CD4-positive, alpha-beta T cell (primary cell): ENCODE measurements around the gene GLIS1. TPM values are rescaled to one million over a fixed set of nuclear protein-coding genes. Genes with fewer than 3 reads are reported as not detected.

Source experiments
- ATAC-seq: fragments of 200-7000 bp; cut with Tn5 transposase; one replicate; pipeline ENCODE4 v1.10.0; 2022; ENCODE audit warnings: mild to moderate bottlenecking; ENCODE audit not compliant: poor library complexity
- CTCF ChIA-PET: fragments of 350-600 bp; sonication (Branson Sonifier 250); formaldehyde crosslinking; loops from one replicate; lab custom pipeline; 2021; ENCODE audit warnings: antibody characterized with exemption, inconsistent platforms; lab: Charles Lee
- POLR2A ChIA-PET: fragments of 350-600 bp; sonication (Branson Sonifier 250); formaldehyde crosslinking; loops from one replicate; lab custom pipeline; 2021; ENCODE audit warnings: antibody characterized with exemption, inconsistent platforms; lab: Charles Lee
- DNase-seq, 14 experiments: peaks; one replicate each; pipeline ENCODE4 v3.0.0-alpha.2; 2013 to 2020; ENCODE audit warnings: mixed read lengths in 2 of 14
- H3K27ac ChIP-seq, 2 donors: one replicate each; pipeline versions ENCODE4 v1.5.1 to v1.7.0; 2013; ENCODE audit warnings: low read length in 2 of 2, low read depth in 1 of 2, mild to moderate bottlenecking in 1 of 2
- H3K27me3 ChIP-seq, 2 experiments: 1 replicate in 1 of 2; 2 replicates in 1 of 2; pipeline versions ENCODE4 v1.6.1 to v1.7.0; 2013; ENCODE audit warnings: low read length in 2 of 2, control low read depth in 1 of 2, mild to moderate bottlenecking in 1 of 2, moderate library complexity in 1 of 2; ENCODE audit not compliant: insufficient read depth in 2 of 2, control insufficient read depth in 1 of 2
- H3K36me3 ChIP-seq: one replicate; pipeline ENCODE4 v1.6.1; 2013; ENCODE audit warnings: low read length, control low read depth; ENCODE audit not compliant: insufficient read depth
- H3K4me1 ChIP-seq: one replicate; pipeline ENCODE4 v1.6.1; 2013; ENCODE audit warnings: low read length, control low read depth; ENCODE audit not compliant: insufficient read depth
- H3K4me3 ChIP-seq: one replicate; pipeline ENCODE4 v1.5.1; 2013; ENCODE audit warnings: mild to moderate bottlenecking, low read length, moderate library complexity
- H3K9me3 ChIP-seq, 2 experiments: 1 replicate in 1 of 2; 2 replicates in 1 of 2; pipeline versions ENCODE4 v1.6.1 to v1.7.0; 2013; ENCODE audit warnings: low read length in 2 of 2, mild to moderate bottlenecking in 2 of 2, control low read depth in 1 of 2, moderate library complexity in 1 of 2; ENCODE audit not compliant: control insufficient read depth in 1 of 2, insufficient read depth in 1 of 2
- H3K27ac Mint-ChIP-seq: one replicate; pipeline ENCODE4 v1.8.0; 2020; ENCODE audit warnings: mixed read lengths
- H3K27me3 Mint-ChIP-seq: one replicate; pipeline ENCODE4 v1.8.0; 2021; ENCODE audit warnings: mixed read lengths
- H3K36me3 Mint-ChIP-seq: one replicate; pipeline ENCODE4 v1.8.0; 2021; ENCODE audit warnings: low read depth, mixed read lengths
- H3K4me1 Mint-ChIP-seq: one replicate; pipeline ENCODE4 v1.8.0; 2021; ENCODE audit warnings: low read depth, mixed read lengths
- H3K4me3 Mint-ChIP-seq: one replicate; pipeline ENCODE4 v1.8.0; 2020; ENCODE audit warnings: mild to moderate bottlenecking, mixed read lengths
- H3K9me3 Mint-ChIP-seq: one replicate; pipeline ENCODE4 v1.8.0; 2020; ENCODE audit warnings: mixed read lengths
- CTCF ChIP-seq: fragments of 200-600 bp; IDR thresholded peaks from one replicate; pipeline ENCODE4 v1.8.0; 2022; ENCODE audit warnings: antibody characterized with exemption, mild to moderate bottlenecking
- intact Hi-C, 2 experiments: fragments of 100-400 bp; cut with DNase I in 1 of 2; cut with micrococcal nuclease in 1 of 2; formaldehyde crosslinking; loops; one replicate each; pipeline versions ENCODE4 v1.15.1 to v1.9.0; 2023 to 2025; cut with DNase I, micrococcal nuclease
- total RNA-seq, 174 experiments: library from RNA in 2 of 174; stranded (reverse) in 2 of 174; gene quantifications; one replicate each; pipeline ENCODE4 v1.2.3 and lab custom pipeline; 2021 to 2026

Gene GLIS1
- total RNA-seq, 2 experiments from 2014 or later, result not detected

- TF ChIP-seq CTCF, result no peak
- H3K4me1 ChIP-seq, result no peaks in the 10 kb centered on the region
- intact Hi-C loops, result no loop called here
- no peaks in the 10 kb centered on the region for H3K9me3 Mint-ChIP-seq
- no peaks in the 10 kb centered on the region for H3K36me3 ChIP-seq
- no peak overlapping the region for H3K27ac Mint-ChIP-seq
- H3K4me3 Mint-ChIP-seq, result no peak overlapping the region
- no peaks in the 10 kb centered on the region for H3K27me3 ChIP-seq
- ChIA-PET POLR2A (no interaction called here), CTCF (no interaction called here)
- H3K27ac ChIP-seq, result no peak overlapping the region
- no peaks in the 10 kb centered on the region for H3K27me3 Mint-ChIP-seq
- H3K9me3 ChIP-seq, result no peaks in the 10 kb centered on the region
- H3K4me1 Mint-ChIP-seq, result no peaks in the 10 kb centered on the region
- DNase-seq, result no peak
- no peak for ATAC-seq
- H3K36me3 Mint-ChIP-seq, result no peaks in the 10 kb centered on the region
- no peak overlapping the region for H3K4me3 ChIP-seq
Observed at GRCh38 chr1:53626616-53627015, 112.3 kb downstream of the GLIS1 start.

GRCh38 chr1:53625766-53626520, 113.0 kb downstream of the GLIS1 start:
- intact Hi-C loops, result no loop called here
- no peaks in the 10 kb centered on the region for H3K9me3 ChIP-seq
- H3K27me3 ChIP-seq, result no peaks in the 10 kb centered on the region
- no peak overlapping the region for H3K27ac Mint-ChIP-seq
- no peak for DNase-seq
- POLR2A ChIA-PET, result no interaction called here
- H3K36me3 Mint-ChIP-seq, result no peaks in the 10 kb centered on the region
- no peak for TF ChIP-seq CTCF
- no peaks in the 10 kb centered on the region for H3K36me3 ChIP-seq
- no peaks in the 10 kb centered on the region for H3K4me1 Mint-ChIP-seq
- no peak for ATAC-seq
- no peak overlapping the region for H3K4me3 Mint-ChIP-seq
- H3K4me1 ChIP-seq, result no peaks in the 10 kb centered on the region
- no peak overlapping the region for H3K4me3 ChIP-seq
- H3K27me3 Mint-ChIP-seq, result no peaks in the 10 kb centered on the region
- CTCF ChIA-PET, result no interaction called here
- H3K27ac ChIP-seq, result no peak overlapping the region
- H3K9me3 Mint-ChIP-seq, result no peaks in the 10 kb centered on the region

- ATAC-seq (no peak), DNase-seq (no peak)
- ChIA-PET CTCF (no interaction called here), POLR2A (no interaction called here)
- no peaks in the 10 kb centered on the region for H3K36me3 ChIP-seq
- no peaks in the 10 kb centered on the region for H3K4me1 Mint-ChIP-seq
- H3K4me3 ChIP-seq, result no peak overlapping the region
- no peaks in the 10 kb centered on the region for H3K27me3 ChIP-seq
- intact Hi-C loops, result no loop called here
- no peak overlapping the region for H3K4me3 Mint-ChIP-seq
- no peaks in the 10 kb centered on the region for H3K27me3 Mint-ChIP-seq
- H3K27ac Mint-ChIP-seq, result no peak overlapping the region
- no peaks in the 10 kb centered on the region for H3K4me1 ChIP-seq
- no peaks in the 10 kb centered on the region for H3K36me3 Mint-ChIP-seq
- H3K9me3 Mint-ChIP-seq, result no peaks in the 10 kb centered on the region
- no peak overlapping the region for H3K27ac ChIP-seq
- H3K9me3 ChIP-seq, result no peaks in the 10 kb centered on the region
- no peak for TF ChIP-seq CTCF
Observed at GRCh38 chr1:53625049-53625448, 113.9 kb downstream of the GLIS1 start.
